Measurements from ENCODE around the gene GSX1. TPM values are rescaled to one million over a fixed set of nuclear protein-coding genes. Genes with fewer than 3 reads are reported as not detected.
"Not testable (repeated sequence)": the region's sequence is repeated elsewhere in the genome, so short reads cannot be mapped to it uniquely, and the experiment has no call there.

The GSX1 gene
- total and polyA plus RNA-seq, 9 of the 15 experiments (the other 6 are each of a cell fraction or from before 2014, with no cell fraction given), result not detected

DNA sequence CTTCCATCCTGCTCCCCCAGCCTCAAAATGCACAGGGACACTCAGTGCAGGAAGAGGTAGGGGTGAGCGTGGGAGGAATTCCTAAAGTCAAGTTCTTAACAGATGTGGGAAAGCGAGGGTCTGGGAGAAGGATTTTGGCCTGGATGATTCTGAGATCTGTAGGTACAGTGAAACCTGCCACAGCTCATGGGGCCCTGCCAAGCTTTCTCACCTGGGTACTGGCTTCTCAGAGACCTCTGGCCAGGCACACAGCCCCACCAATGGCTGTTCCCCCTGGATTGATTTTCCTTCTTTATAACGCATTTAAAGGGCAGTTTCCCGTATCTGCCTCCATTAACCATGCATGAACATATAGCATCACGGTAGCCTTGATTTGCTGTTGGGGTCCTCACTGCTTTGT lies 47.0 kb upstream of the GSX1 start:
- no peak overlapping the region for H3K27ac ChIP-seq (ENCODE audit: extremely low read depth, low read depth, low read length)
- peaks cover 0 to 24% of the 10 kb centered on the region in 2 experiments; a peak in 3 of 5 replicates for H3K27me3 ChIP-seq (ENCODE audit: control insufficient read depth in 2 of 2, insufficient read depth in 2 of 2, low read length in 2 of 2)
- WGBS (ENCODE audit: insufficient coverage, low coverage, missing lambda C conversion rate), result 0% methylated on average over 5 of the region's 5 CpGs
- H4K20me1 ChIP-seq (replicated peaks; ENCODE audit: control insufficient read depth, insufficient read depth, low read length), result no peaks in the 10 kb centered on the region; the same call in 1 of the 2 replicates
- intact Hi-C loops (cut with micrococcal nuclease), result no loop called here
- H3K4me1 ChIP-seq (replicated peaks in 1 of 2; ENCODE audit: control insufficient read depth in 2 of 2, insufficient read depth in 2 of 2, low read length in 2 of 2), result no peaks in the 10 kb centered on the region
- BruUV-seq (replicated peaks), result no TSS peak
- H3K9ac ChIP-seq (ENCODE audit: insufficient read depth in 1 of 2, low read depth in 2 of 2, low read length in 2 of 2), result no peak overlapping the region
- H3K36me3 ChIP-seq (ENCODE audit: control insufficient read depth, insufficient read depth, low read length), result no peaks in the 10 kb centered on the region
- DNase-seq (ENCODE audit: extremely low read depth in 1 of 4, low spot score in 3 of 4) (no peak), ATAC-seq (no peak), FAIRE-seq (no peak)
- H3K4me3 ChIP-seq, result no peak overlapping the region
- in situ Hi-C loops (cut with MboI), result no loop called here
- H3K9me3 ChIP-seq (replicated peaks; ENCODE audit: control insufficient read depth, insufficient read depth, low read depth, low read length), result no peaks in the 10 kb centered on the region
- no peaks in the 10 kb centered on the region for H3K79me2 ChIP-seq (ENCODE audit: control insufficient read depth, insufficient read depth, low read length)
- no peak overlapping the region for H2AFZ ChIP-seq (ENCODE audit: low read depth, low read length)
- ChIA-PET POLR2A (no interaction called here), CTCF (ENCODE audit: low intra/inter-chr PET ratio) (no interaction called here)
- TF ChIP-seq POLR2G (IDR thresholded peaks at IDR 0.05; ENCODE audit: low read depth, low read length) (no peak), NR2C2 (CRISPR knock-in tag; IDR thresholded peaks at IDR 0.05) (no peak), NR2C2 (tag; IDR thresholded peaks at IDR 0.05) (no peak), HMG20B (CRISPR knock-in tag; IDR thresholded peaks at IDR 0.05) (no peak), HNRNPK (IDR thresholded peaks at IDR 0.05; ENCODE audit: low read depth, low read length, poor library complexity, severe bottlenecking) (no peak)
- TF ChIP-seq, protein P1, sequence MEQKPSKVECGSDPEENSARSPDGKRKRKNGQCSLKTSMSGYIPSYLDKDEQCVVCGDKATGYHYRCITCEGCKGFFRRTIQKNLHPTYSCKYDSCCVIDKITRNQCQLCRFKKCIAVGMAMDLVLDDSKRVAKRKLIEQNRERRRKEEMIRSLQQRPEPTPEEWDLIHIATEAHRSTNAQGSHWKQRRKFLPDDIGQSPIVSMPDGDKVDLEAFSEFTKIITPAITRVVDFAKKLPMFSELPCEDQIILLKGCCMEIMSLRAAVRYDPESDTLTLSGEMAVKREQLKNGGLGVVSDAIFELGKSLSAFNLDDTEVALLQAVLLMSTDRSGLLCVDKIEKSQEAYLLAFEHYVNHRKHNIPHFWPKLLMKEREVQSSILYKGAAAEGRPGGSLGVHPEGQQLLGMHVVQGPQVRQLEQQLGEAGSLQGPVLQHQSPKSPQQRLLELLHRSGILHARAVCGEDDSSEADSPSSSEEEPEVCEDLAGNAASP (IDR thresholded peaks at IDR 0.05), result no peak
- H3K4me2 ChIP-seq (ENCODE audit: insufficient read depth, low read length), result no peak overlapping the region
- H3K9me1 ChIP-seq (ENCODE audit: control insufficient read depth, insufficient read depth, low read length), result no peaks in the 10 kb centered on the region

GRCh38 chr13:27748143-27748542 lies 44.1 kb upstream of the GSX1 start:
- intact Hi-C loops (cut with micrococcal nuclease); H3K9me3 ChIP-seq (replicated peaks; ENCODE audit: control insufficient read depth, insufficient read depth, low read depth, low read length); CTCF ChIA-PET (ENCODE audit: low intra/inter-chr PET ratio); POLR2A ChIA-PET; in situ Hi-C loops (cut with MboI); H3K27ac ChIP-seq (ENCODE audit: extremely low read depth, low read depth, low read length); H3K36me3 ChIP-seq (ENCODE audit: control insufficient read depth, insufficient read depth, low read length); ATAC-seq; H3K9ac ChIP-seq (ENCODE audit: insufficient read depth in 1 of 2, low read depth in 2 of 2, low read length in 2 of 2); H3K4me2 ChIP-seq (ENCODE audit: insufficient read depth, low read length); H4K20me1 ChIP-seq (replicated peaks; ENCODE audit: control insufficient read depth, insufficient read depth, low read length); H3K9me1 ChIP-seq (ENCODE audit: control insufficient read depth, insufficient read depth, low read length); H3K4me3 ChIP-seq; BruUV-seq (replicated peaks); FAIRE-seq; DNase-seq (ENCODE audit: extremely low read depth in 1 of 4, low spot score in 3 of 4); H2AFZ ChIP-seq (ENCODE audit: low read depth, low read length); H3K79me2 ChIP-seq (ENCODE audit: control insufficient read depth, insufficient read depth, low read length); H3K4me1 ChIP-seq (replicated peaks in 1 of 2; ENCODE audit: control insufficient read depth in 2 of 2, insufficient read depth in 2 of 2, low read length in 2 of 2): not testable (repeated sequence)
- peaks cover 0 to 24% of the 10 kb centered on the region in 2 experiments; a peak in 3 of 5 replicates for H3K27me3 ChIP-seq (ENCODE audit: control insufficient read depth in 2 of 2, insufficient read depth in 2 of 2, low read length in 2 of 2)
- 0% methylated on average over 12 of the region's 21 CpGs for whole genome bisulfite sequencing (ENCODE audit: insufficient coverage, low coverage, missing lambda C conversion rate)

All from K562 (cell line).